Ureter (tissue), 1 donor: Measurements from ENCODE around the gene ZFY. TPM values are rescaled to one million over a fixed set of nuclear protein-coding genes. Genes with fewer than 3 reads are reported as not detected.

Experiments
- DNase-seq: peaks from one replicate; pipeline ENCODE4 v3.0.0-alpha.2; 2020; ENCODE audit warnings: low spot score
- total RNA-seq: library from RNA; stranded (reverse); gene quantifications from one replicate; pipeline ENCODE4 v1.2.4, GENCODE V29; 2023
- donor health status: DM: yes; HTN: yes; CAD: no.

ZFY gene
- not detected for total RNA-seq

DNA sequence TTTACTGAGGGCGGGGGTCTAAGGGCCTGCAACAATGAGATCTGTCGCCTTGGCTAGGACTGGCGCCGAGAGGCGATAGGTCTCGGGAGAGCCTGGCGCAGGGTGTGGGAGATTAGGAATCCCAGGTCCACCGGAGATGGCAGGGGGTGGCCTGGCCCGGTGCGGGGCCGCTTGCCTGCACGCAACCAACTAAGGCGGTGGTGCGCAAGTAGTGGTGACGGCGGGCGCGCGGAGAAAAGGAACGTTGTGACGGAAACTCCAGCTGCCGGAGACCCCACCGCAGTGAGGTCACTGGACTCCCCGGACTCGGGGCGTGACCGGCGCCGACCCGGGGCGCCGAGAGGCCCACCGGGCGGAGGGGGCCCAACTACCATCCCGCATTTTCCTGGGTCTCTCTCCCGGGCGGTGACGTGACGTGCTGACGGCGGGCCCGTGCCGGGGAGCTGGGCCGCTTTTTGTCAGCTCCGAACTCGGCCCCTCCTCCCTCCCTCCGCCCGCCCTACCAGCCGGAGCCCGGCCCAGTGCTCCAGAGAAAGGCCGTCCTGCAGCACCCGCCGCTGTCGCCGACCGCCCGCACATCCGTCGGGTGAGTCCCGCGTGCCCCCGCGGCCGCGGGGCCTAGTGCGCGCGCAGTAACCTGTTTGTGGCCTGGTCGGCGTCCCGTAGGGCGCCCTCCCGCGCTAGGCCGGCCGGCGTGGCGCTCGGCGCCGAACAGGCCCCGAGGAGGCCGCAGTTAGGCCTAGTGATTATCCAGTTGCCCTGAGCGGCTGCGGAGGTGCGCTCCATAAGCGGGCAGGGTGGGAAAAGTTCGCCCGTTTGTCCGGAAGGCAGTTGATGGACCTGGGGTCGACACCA is at the start of gene ZFY:
Gene ZFY, plus strand, starts transcription at position 521 of the 855 bp plus-strand sequence. CDS start 18,556 bp downstream, outside the sequence.
- DNase-seq = no peak

DNA sequence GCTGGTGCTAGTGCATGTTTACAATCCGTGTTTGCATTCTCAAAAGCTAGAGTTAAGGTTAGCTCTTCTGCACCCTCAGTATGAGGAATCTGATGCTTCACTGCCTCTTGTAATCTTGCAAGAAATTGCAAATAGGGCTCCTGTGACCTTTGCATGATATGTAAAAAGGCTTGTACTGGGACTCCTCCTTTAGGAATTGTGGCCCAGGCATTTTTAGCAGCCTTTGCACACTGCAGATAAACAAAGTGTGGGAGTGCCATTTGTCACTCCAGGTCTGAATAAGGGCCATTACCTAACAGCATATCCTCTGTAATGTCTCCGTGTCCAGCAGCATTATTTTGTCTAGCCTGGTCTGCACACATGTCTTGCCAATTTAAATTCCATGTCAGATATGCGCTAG is 49.3 kb upstream of the ZFY start:
- no peak for DNase-seq

DNA sequence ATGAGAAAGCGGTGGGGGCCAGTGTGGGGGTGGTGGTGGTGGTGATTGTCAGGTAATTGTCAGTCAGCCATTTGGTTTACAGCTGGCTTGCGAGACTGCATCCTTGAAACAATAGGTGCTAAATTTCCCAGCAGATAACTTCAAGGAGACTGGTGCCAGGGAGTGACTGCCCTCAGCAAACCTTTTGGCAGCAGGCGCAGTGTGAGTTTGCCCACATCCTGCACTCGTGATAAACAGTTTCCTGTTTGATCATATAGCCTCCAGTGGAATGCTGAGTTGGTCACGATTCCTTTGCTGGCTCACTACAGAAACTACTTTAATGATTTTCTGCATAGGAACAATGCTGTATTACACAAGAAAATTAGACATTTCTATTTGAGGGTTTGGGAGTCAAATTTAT is 47.8 kb upstream of the ZFY start:
- no peak for DNase-seq

DNA sequence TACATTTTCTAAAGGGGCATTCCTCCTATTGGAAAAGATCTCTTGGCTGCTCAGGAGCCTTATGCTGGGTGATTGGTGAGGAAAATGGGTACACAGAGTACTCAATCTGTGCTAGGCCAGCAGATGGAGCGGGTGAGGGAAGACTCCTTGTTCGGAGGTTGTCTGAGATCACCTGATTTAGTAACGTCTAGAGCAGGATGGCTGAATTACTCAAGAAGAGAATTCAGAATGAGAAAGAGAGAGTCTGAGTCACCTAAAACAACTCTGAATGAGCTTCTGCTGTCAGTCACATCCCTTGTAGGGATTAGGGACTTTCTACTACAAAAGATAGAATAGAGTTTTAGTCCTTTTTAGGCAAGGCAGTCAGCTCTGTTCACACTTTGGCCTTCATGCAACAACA is 47.2 kb upstream of the ZFY start:
- DNase-seq = no peak

DNA sequence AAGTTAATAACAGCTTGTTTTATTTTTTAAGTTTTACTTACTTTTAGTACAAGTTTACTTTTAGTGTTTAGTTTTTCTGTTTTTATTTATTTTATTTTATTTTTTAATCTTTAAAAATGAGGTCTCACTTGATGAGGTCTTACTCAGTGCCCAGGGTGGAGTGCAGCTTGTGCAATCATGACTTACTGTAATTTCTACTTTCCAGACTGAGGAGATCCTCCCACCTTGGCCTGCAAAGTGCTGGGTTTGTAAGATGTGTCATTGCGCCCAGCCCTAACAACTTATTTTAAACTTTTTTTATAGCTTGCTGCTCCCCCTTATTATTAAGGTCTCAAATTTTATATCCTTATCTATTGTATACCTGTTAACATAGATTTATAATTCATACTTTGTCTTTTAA is 41.7 kb upstream of the ZFY start:
- DNase-seq = no peak

DNA sequence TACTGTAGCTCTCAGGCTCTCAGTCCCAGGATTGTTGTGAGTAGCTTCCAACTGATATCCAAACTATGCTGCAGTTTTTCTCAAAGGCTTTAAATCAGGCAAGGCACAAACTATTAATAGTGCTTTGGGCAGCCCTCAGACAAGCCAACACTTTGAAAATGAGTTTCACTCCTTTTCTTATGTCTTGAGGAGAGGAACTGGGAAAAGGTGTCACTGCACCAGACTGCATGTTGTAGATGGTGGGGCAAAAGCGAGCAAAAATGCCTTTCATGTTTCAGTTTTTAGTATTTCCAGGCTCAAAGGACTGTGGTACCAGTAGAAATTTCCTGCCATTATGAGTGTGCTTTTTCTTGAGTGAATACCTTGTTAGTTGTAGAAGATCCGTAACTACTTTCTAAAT is 39.1 kb upstream of the ZFY start:
- DNase-seq = no peak

DNA sequence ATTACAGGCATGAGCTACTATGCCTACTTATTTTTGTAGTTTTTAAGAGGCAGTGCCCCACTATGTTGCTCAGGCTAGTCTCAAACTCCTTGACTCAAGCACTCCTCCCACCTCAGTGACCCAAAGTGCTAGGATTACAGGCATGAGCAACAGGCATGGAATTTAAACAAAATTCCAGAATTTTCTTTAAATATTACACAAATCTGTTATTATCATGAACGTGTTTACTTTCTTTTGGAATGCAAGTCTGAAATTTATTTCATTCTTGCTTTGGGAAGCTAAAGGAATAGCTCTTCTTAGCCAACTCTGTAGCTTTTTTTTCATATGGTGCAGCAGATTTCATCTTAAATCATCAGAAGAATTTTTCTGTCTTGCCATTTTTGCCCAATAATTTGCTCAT is 27.8 kb upstream of the ZFY start:
- DNase-seq = no peak

DNA sequence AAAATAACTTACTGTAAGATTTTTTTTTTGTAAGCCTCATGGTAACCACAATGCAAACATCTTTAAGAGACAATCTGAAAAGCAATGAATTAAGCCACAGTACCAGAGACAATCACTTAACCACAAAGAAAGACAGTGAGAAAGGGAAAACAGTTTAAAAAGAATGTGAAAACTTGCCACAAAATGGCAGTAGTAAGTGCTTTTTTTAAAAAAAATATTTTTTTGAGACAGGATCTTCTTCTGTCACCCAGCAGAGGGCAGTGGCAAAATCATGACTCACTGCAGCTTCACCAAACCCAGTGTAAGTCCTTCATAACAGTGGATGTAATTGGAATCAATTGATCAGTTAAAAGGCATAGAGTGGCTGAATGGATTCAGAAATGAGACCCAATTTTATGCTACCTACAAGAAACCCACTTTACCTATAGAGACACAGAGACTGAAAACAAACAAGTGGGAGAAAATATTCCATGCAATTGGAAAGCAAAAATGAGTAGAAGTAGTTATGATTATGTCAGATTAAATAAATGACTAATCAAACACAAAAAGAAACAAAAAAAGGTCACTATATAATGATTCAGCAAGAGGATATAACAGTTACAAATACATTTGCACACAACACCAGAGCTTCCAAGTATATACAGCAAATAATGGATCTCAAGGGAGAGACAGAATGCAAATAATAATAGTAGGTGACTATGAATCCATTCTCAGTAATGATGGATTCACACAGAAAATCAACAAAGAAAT is 21.9 kb upstream of the ZFY start:
- DNase-seq = no peak

DNA sequence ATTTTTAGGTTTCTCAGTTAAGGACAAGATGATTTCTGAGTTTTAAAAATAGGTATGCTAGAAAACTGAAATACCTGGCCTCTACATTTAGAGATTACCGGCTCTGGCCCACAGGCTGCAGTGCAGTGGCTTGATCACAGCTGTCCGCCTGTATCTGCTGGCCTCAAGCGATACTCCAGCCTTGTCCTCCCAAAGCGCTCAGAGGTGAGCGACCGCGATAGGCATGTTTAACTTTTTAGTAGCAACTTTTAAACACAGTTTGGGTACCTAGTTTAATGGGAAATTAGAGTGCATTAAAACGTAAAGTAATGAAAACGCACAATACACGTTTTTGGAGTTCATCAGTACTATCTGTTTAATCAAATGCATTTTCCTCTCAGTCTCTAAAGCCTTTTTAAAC is 1.1 kb upstream of the ZFY start:
- DNase-seq = no peak

DNA sequence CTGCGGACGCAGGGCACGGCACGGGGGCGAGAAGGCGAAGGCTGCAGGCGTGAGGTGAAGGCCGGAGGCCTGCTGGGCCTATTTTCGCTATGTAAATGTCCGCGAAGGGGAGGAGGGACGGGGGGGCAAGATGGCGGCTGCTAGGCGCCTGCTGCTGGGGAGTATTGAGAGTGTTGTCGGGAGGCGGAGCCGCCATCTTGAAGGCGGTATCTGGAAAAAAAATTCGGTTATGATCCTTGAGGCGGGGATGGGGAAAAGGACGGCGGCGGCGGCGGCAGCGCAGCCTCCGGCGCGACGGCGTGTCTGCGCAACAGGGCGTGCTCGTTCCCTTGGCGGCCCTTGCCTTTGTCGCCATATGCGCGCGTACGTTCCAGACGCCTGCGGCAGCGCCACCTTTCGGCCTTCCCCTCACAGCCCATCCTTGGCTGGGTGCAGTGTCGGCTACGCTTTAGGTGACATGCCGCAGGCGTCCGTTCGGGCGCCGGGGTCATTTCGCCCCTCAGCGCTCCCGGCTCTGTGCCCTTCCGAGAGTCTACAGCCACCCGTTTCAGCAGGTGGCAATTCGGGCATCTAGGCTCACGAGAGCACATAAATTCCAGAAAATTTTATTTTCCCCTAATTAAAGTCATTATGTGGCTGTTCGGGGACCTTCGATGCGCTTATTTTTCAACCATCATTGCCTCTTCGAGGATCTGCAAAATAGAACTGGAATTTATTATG is 695 bp downstream of the ZFY start:
- no peak for DNase-seq

DNA sequence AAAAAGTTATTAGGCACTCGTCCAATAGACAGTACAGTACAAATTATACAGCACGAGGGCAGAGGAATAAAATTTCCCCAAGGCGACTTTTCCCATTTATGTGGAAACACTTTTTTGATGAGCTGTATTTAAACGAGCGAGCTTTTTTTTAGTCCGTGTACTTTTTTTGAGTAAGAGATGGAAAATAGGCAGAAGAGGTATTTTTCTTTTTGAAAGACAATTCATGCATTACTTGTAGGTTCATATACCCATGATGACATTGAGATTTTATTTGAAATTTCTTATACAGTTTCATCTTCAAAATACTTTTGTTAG is 1.2 kb downstream of the ZFY start:
- DNase-seq = no peak

DNA sequence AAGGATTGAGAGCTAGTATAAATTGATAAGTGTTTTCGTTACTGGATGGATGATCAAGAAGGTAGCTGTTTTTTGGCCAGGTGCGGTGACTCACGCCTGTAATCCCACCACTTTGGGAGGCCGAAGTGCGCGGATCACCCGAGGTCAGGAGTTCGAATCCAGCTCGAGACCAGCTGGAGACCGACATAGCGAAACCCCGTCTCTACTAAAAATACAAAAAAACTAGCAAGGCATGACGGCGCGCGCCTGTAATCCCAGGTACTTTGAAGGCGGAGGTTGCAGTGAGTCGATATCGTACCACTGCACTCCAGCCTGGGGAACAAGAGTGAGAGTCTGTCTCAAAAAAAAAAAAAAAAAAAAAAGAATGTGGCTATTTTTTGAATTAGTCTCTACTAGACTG is 2.0 kb downstream of the ZFY start:
- DNase-seq = no peak

DNA sequence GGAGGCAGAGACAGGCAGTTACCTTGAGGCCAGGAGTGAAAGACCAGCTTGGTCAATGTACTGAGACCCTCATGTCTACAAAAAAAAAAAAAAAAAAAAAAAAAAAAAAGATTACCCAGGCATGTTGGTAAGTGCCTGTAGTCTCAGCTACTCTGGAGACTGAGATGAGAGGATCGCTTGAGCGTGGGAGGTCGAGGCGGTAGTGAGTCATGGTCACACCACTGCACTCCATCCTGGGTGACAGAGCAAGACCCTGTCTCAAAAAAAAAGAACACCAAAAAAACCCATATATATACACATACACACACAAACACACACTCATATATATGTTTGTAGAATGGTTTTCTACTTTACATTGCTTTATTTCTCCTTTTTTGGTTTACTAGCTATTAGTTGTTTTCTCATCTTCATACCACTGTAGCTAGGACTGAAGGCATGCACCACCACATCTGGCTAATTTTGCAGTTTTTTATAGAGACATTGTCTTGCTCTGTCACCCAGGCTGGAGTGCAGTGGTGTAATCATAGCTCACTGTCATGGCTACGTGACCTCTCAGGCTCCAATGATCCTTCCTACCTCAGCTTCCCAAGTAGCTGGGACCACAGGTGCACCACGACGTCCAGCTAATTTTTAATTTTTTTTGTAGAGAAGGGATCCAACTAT is 14.5 kb downstream of the ZFY start:
- no peak for DNase-seq

DNA sequence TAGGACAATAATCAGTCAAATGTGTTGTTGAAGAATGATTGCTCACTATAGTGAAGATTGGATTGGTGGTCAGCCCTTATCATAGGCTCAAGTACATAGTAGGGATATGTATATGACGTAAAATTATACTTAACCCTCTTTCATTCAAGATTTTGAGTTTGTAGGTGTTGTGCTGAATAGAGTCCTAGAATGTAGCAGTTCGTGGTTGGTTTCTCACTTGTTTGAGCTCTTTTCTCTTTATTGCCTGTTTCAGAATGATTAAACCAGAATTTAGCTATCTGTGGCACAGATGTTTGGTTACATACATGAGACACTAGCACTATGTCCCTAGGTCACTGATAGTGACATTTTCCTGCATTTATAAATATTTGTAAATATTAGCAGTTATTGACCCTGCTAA is 15.5 kb downstream of the ZFY start:
- DNase-seq = no peak

DNA sequence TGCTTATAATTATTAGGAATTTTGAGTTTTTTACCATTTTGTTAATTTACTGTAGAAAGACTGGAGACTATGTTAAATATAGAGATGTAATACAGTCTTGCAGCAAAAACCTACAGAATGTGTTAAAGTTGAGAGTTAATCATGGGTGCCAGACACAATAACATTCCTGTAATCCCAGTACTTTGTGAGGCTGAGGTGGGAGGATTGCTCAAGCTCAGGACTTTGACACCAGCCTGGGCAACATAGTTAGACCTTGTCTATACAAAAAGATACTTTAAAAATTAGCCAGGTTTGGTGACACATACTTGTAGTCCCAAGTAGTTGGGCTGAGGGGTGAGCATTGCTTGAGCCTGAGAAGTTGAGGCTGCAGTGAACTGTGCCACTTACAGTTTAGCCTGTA is 17.7 kb downstream of the ZFY start:
- DNase-seq = no peak

DNA sequence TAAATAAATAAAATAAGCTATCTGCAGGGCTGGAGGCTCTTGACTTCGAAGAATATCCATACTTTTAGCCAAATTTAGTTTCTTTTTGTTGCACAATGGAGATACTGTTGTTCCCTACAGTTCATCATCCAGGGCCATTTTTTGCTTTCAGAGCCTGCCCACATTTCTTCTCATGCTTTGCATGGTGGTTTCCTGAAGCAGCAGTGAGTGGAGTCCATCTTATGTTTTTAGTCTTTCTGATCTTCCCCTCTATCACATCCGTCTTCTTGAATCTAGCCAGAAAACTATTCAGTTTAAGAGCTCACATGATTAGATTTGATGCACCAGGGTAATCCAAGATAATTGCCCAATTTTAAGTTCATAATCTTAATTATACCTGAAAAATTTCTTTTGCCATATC is 19.6 kb downstream of the ZFY start:
- DNase-seq = no peak

DNA sequence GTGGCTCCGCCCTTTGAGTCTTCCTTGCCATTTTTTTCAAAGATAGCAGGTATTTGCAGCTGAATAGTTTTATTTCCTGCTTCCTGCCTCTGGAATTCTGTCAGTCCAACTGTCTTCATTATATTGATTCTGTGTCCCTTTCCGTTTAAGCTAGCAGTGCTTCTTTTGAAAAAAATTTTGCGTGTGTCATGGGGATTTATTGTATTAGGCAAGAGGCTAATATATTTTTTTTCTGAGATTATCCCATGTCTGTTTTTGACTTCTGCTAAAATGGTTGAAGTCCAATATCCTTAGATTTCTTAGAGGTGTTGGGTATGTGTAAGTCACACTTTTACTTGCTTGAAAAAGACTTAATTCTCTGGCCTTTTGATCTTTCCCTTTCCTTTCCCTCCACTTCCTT is 20.4 kb downstream of the ZFY start:
- DNase-seq = no peak

DNA sequence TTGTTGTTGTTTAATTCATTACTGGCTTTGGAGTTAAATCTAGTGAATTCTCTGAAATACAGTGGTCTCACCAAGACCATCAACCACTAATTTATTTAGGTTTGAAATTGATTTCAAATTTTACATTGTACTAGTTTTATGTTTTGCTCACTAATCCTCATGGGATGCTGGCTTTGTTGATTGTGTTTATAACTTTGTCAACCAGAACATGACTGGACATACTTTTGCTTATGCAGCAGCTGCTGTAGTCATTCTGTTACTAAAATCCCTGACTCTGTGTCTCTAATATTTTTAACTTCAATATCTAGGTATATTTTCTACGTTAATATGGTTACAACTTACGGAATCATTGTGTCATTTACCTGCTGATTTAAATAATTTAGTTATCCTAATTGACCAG is 26.9 kb downstream of the ZFY start:
- DNase-seq = no peak

DNA sequence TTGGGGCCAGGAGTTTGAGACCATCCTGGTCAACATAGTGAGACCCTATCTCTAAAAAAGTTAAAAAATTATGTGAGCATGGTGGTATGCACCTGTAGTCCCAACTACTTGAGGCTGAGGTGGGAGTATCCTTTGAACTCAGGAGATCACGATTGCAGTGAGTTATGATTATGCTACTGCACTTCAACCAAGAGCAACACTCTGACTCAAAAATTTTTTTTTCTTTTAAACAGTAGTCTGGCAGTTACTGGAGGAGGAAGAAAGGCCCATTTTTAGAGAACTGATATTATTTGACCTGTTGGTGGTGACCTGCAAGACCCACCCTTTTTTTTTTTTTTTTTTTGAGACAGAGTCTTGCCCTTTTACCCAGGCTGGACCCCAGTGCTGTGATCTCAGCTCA is 29.6 kb downstream of the ZFY start:
- DNase-seq = no peak

DNA sequence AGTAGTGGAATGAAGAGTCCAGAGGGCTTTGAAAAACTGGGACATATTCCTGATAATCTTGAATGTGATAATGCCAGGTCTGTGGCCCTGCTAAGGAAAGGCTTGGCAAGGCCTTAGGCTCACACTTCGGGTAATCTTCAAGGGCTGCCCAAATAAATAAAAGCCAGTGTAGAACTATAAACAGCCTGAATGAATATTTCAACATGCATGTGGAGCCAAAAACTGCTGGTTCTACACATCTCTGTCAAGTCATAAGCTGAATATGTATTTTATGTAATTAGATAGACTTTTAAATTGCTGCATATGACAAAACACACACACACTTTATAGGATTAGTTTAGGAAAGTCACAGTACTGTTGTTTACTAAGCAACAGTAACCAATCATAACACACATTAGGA is 30.4 kb downstream of the ZFY start:
- no peak for DNase-seq

DNA sequence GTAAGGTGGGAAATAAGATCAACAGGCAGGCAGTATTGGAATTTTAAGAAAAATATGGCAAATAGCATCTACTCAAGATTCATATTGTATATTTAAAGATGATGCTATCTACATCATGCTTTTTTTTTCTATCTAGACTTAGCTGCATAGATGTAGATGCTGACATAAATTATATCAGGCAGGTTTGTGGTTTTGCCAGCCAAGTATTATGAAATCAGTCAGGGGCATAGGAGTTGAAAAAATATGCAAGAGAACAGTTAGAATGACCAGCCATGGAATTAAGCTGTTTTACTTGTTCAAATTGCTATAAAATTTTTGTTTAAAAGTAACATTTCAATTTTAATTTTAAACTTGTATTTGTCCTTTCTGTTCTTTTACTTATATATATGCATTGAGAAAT is 34.4 kb downstream of the ZFY start:
- DNase-seq = no peak

DNA sequence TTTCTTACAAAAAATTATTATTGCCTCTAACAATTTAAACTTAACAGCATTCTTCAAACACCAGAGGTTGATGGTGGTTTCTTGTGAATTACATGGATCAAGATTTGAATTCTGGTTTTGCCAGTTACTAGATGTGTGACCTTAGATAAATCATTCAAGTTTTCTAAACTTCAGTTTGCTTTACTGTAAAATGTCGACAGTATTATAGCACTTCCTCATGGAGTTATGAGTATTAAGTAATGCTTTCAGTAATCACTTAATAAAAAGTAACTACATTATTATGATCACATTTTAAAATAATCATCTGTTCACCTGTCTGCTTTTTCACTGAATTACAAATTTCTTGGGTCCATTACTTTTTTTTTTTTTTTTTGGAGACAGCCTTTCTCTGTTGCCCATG is 37.5 kb downstream of the ZFY start:
- no peak for DNase-seq
